GM10266 (cell line): ENCODE measurements around the gene CBX1.

Experiments
- DNase-seq: peaks from one replicate; pipeline ENCODE4 v3.0.0; 2012; ENCODE audit errors: extremely low spot score
- CTCF ChIP-seq: IDR thresholded peaks from 2 replicates; pipeline ENCODE4 v1.5.1; 2012; ENCODE audit warnings: mild to moderate bottlenecking, low read depth; ENCODE audit not compliant: control insufficient read depth, insufficient read depth; ENCODE audit errors: missing control alignments

CBX1 gene

GRCh38 chr17:48104440-48104839 is 3.2 kb upstream of the CBX1 start:
- TF ChIP-seq CTCF = no peak

GRCh38 chr17:48102798-48103715 is 1.8 kb upstream of the CBX1 start:
- DNase-seq = no peak
- TF ChIP-seq CTCF = no peak

More at GRCh38 chr17:48104440-48104839, 3.2 kb upstream of the CBX1 start:
- no peak for DNase-seq

- no peak for TF ChIP-seq CTCF
- no peak for DNase-seq
Observed at GRCh38 chr17:48102043-48102750, 919 bp upstream of the CBX1 start.

GRCh38 chr17:48100591-48101011 is 677 bp downstream of the CBX1 start:
- no peak for DNase-seq
- TF ChIP-seq CTCF = no peak

GRCh38 chr17:48100160-48100559 is 1.1 kb downstream of the CBX1 start:
- no peak for TF ChIP-seq CTCF
- no peak for DNase-seq

GRCh38 chr17:48095611-48096010 is 5.7 kb downstream of the CBX1 start:
- DNase-seq = no peak
- no peak for TF ChIP-seq CTCF
